GM18511 (cell line): ENCODE data around the gene RREB1.
"Not testable (repeated sequence)": the region's sequence is repeated elsewhere in the genome, so short reads cannot be mapped to it uniquely, and the experiment has no call there.

ENCODE experiments used
- ATAC-seq: cut with Tn5 transposase; IDR thresholded peaks from one replicate; pipeline ENCODE4 v1.9.1; 2021; ENCODE audit warnings: mild to moderate bottlenecking, moderate library complexity; ENCODE audit not compliant: unreplicated experiment

Gene RREB1

GRCh38 chr6:7257521-7258230 lies 149.9 kb downstream of the RREB1 start:
- no peak for ATAC-seq

DNA sequence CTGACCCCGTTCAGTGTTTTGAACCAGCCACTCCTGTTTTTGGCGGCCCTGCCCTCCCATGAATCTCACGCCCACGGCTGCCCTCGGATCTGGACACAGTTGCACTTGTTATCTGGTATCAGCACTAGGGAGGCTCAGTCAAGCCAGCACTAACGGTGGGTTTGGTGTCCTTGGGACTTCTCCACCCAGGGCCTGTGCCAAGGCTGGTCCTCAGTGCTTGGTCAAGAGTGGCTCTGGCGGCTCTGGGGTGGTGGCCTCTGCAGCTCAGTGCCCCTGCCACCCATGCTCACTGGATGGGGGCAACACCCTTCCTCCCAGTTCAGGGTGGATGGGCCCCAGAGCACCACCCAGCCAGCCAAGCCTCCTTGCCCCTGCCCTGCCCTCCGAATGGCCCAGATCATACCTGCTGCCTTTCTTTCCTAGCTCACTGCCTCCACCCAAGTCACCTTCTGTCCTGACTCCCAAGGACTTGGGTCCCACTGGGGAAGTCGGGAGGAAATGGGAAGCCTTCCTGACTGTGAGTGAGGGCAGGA lies 150.5 kb downstream of the RREB1 start:
- no peak for ATAC-seq

GRCh38 chr6:7260291-7261031 lies 152.7 kb downstream of the RREB1 start:
- peak; percentile 14 for ATAC-seq

- peak; percentile 81 for ATAC-seq
Observed at GRCh38 chr6:7261032-7261841, 153.5 kb downstream of the RREB1 start.

GRCh38 chr6:7261852-7262461 lies 154.2 kb downstream of the RREB1 start:
- ATAC-seq: peak; percentile 25

GRCh38 chr6:7262746-7263518 lies 155.2 kb downstream of the RREB1 start:
- ATAC-seq: no peak

- not testable (repeated sequence) for ATAC-seq
Observed at GRCh38 chr6:7263519-7263805, 155.7 kb downstream of the RREB1 start.

DNA sequence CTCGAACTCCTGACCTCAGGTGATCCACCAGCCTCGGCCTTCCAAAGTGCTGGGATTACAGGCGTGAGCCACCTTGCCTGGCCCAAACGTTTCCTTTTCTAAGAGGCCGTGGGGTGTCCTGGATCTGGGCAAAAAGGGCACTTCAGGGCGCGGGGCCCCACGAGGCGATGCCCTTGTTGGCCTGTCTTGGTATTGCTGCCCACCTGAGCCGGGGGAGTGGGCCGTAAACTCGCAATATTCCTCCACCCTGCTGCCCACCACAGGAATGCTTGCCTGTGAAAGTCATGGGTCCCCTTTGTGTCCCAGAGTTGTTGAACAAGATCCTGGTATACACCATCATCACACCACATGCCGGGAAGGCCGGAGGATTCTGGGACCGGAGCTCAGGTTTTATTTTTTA lies 156.3 kb downstream of the RREB1 start:
- ATAC-seq: no peak

GRCh38 chr6:7264686-7265384 lies 157.1 kb downstream of the RREB1 start:
- no peak for ATAC-seq

DNA sequence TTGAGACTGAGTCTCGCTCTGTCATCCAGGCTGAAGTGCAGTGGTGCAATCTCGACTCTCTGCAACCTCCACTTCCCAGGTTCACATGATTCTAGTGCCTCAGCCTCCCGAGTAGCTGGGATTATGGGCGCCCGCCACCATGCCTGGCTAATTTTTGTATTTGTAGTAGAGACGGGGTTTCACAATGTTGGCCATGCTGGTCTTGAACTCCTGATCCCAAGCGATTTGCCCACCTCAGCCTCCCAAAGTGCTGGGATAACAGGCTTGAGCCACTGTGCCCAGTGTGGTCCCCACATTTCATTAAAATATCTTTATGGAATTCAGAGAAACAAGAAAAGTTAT lies 157.6 kb downstream of the RREB1 start:
- not testable (repeated sequence) for ATAC-seq

GRCh38 chr6:7267071-7267465 lies 159.3 kb downstream of the RREB1 start:
- no peak for ATAC-seq

DNA sequence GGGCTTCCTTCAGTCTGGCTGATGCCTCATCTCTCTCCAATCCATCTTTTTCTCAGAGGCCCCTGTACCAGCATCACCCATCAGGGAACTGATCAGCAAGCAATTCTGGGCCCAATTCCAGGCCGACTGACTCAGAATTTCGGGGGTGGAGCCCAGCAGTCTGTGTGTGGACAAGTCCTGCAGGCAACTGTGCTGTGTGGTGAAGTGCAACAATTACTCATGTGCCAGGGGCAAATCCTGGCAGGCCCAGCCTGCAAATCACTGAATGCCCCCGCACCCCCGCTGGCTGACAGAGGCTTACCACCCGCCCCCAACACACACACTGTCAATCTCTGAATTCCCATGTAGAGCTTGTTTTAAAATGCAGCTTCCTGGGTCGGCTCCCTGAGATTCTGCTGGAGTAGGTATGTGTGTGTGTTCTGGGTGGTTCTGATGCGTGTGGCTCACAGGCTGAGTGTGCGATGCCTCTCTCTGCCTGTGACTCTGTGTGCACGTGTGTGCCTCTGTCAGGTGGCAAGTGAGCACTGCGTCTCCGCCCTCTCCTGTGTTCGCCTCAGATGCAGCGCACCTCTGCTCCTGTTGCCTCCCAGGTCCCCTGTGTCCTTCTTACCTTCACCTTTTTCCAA lies 159.8 kb downstream of the RREB1 start:
- no peak for ATAC-seq

GRCh38 chr6:7268362-7268761 lies 160.6 kb downstream of the RREB1 start:
- ATAC-seq: no peak

DNA sequence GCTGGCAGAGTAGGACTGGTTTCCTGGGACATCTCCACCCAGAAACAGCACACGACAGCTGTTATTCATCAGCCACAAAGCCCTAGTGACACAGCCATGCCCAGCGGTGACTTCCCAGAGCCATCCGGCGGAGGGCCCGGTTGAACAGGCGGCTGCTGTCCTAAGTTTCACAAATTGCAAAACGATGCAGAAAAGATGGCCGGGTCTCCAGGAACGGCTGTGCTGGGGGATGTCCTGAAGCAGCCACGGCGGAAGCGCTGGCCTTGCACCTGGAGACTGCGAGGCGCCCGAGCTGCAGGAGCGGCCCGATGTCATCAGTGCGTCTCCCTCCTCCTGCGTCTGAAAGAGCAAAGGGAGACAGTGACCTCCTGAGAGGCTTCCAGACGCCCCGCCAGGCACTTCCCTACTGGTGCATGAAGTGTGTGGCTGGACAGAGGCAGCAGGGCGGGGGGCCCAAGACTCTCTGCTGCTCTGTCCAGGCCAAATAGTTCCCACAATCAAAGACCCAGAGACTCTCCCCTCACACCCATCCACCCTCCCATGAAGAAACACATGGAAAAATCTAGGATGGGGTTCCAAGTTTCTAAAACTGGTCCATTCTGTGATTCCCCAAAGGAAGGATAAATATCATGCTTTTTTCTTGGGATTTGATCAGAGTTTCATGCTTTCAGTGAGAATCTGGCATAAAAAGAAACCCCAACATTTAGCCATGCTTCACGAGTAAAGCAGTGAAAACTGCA lies 161.2 kb downstream of the RREB1 start:
- no peak for ATAC-seq

GRCh38 chr6:7269816-7270215 lies 162.1 kb downstream of the RREB1 start:
- ATAC-seq: no peak

GRCh38 chr6:7270320-7271204 lies 162.8 kb downstream of the RREB1 start:
- ATAC-seq: no peak

- no peak for ATAC-seq
Observed at GRCh38 chr6:7271205-7271534, 163.4 kb downstream of the RREB1 start.

DNA sequence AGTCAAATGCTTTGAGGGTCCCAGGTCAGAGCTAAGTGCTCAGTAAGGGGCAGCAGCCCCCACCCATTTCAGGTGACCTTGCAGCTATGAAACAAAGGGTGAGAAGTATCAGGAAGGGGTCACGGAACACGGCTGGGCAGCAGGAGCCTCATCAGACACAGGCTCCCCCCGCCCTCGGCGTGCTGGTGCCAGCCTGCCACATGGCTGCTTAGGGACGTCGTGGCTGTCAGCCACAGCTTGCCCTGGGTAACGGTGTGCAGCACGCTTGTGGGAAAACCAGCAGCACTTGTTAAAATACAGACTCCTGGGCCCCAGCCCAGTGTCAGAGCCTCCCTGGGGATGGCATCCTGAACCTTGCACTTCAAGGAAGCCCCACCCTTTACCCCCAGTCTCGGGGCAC lies 165.9 kb downstream of the RREB1 start:
- ATAC-seq: no peak
